ENCODE data around the gene TRMT2A. TPM values are rescaled to one million over a fixed set of nuclear protein-coding genes. Genes with fewer than 3 reads are reported as not detected.

TRMT2A gene
- total RNA-seq, 1 donor from 2014 or later: 78.5 TPM

DNA sequence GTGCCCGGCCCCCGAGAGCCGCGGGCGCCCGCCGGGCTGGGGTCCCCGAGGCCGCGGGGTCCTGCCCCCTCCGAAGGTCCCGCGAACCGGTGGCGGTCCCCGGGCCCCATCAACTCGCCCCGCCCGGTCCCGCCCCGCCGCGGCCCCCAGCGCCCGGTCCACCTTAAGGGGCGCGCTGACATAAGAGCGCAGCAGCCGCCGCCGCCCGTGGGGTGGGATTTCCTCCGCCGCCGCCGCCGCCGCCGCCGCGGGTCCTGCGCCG, 14.5 kb upstream of the TRMT2A start, which contains the start of gene ZDHHC8:
ZDHHC8 (plus strand) TSS at position 208 of the 262 bp plus-strand sequence. CDS start 144 bp downstream, outside the sequence.
- H3K4me3 Mint-ChIP-seq (ENCODE audit: low read depth): peak within 1 kb of the TSS; percentile 69
- H3K9me3 Mint-ChIP-seq (ENCODE audit: low read depth): no peaks in the 10 kb centered on the region
- peaks cover 6% of the 10 kb centered on the region for H3K36me3 Mint-ChIP-seq (ENCODE audit: insufficient read depth)
- TF ChIP-seq, protein P1, sequence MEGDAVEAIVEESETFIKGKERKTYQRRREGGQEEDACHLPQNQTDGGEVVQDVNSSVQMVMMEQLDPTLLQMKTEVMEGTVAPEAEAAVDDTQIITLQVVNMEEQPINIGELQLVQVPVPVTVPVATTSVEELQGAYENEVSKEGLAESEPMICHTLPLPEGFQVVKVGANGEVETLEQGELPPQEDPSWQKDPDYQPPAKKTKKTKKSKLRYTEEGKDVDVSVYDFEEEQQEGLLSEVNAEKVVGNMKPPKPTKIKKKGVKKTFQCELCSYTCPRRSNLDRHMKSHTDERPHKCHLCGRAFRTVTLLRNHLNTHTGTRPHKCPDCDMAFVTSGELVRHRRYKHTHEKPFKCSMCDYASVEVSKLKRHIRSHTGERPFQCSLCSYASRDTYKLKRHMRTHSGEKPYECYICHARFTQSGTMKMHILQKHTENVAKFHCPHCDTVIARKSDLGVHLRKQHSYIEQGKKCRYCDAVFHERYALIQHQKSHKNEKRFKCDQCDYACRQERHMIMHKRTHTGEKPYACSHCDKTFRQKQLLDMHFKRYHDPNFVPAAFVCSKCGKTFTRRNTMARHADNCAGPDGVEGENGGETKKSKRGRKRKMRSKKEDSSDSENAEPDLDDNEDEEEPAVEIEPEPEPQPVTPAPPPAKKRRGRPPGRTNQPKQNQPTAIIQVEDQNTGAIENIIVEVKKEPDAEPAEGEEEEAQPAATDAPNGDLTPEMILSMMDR (IDR thresholded peaks at IDR 0.05; ENCODE audit: unreplicated experiment): no peak
- DNase-seq (ENCODE audit: low spot score, unreplicated experiment): no peak
- H3K4me1 Mint-ChIP-seq (ENCODE audit: low read depth): peaks cover 4% of the 10 kb centered on the region
- H3K27ac Mint-ChIP-seq: no peak within 1 kb of the TSS
- H3K27me3 Mint-ChIP-seq: no peaks in the 10 kb centered on the region

- peaks cover 4% of the 10 kb centered on the region for H3K4me1 Mint-ChIP-seq (ENCODE audit: low read depth)
- no peaks in the 10 kb centered on the region for H3K9me3 Mint-ChIP-seq (ENCODE audit: low read depth)
- peaks cover 8% of the 10 kb centered on the region for H3K36me3 Mint-ChIP-seq (ENCODE audit: insufficient read depth)
These were observed 13.9 kb upstream of the TRMT2A start for GRCh38 chr22:20130731-20131596.

DNA sequence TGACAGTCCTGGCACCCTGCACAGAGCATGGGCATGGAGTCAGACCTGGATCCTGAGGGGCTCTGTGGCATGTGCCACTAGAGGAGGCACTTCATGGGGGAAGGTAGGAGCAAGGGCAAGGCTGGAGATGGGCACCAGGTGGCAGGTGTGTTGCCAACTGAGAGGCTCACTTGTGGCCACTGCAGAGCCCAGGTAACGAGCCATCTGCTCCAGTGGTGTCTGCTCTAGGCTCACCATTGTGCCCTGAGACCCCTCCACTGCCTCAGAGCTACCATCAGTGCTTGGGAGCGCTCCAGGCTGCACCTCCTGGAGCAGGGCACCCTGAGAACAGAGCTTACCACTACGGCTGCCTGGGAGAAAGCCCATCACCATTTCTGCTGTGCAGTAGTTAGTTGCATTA, 13.3 kb upstream of the TRMT2A start:
- TF ChIP-seq, protein P1 (IDR thresholded peaks at IDR 0.05; ENCODE audit: unreplicated experiment): no peak
- Mint-ChIP-seq H3K4me3 (ENCODE audit: low read depth) (peak overlapping the region; percentile 69), H3K9me3 (ENCODE audit: low read depth) (no peaks in the 10 kb centered on the region), H3K4me1 (ENCODE audit: low read depth) (peaks cover 4% of the 10 kb centered on the region), H3K27ac (no peak overlapping the region), H3K36me3 (ENCODE audit: insufficient read depth) (peaks cover 10% of the 10 kb centered on the region), H3K27me3 (no peaks in the 10 kb centered on the region)
- no peak for DNase-seq (ENCODE audit: low spot score, unreplicated experiment)

More at GRCh38 chr22:20130731-20131596, 13.9 kb upstream of the TRMT2A start:
- peak; percentile 47 for DNase-seq (ENCODE audit: low spot score, unreplicated experiment)
- H3K27ac Mint-ChIP-seq: no peak overlapping the region
- peak overlapping the region; percentile 69 for H3K4me3 Mint-ChIP-seq (ENCODE audit: low read depth)
- TF ChIP-seq, protein P1 (IDR thresholded peaks at IDR 0.05; ENCODE audit: unreplicated experiment): no peak
- no peaks in the 10 kb centered on the region for H3K27me3 Mint-ChIP-seq

- Mint-ChIP-seq H3K9me3 (ENCODE audit: low read depth) (no peaks in the 10 kb centered on the region), H3K4me3 (ENCODE audit: low read depth) (peak overlapping the region; percentile 63), H3K4me1 (ENCODE audit: low read depth) (peaks cover 4% of the 10 kb centered on the region), H3K27ac (no peak overlapping the region), H3K27me3 (no peaks in the 10 kb centered on the region), H3K36me3 (ENCODE audit: insufficient read depth) (peaks cover 10% of the 10 kb centered on the region)
- TF ChIP-seq, protein P1 (IDR thresholded peaks at IDR 0.05; ENCODE audit: unreplicated experiment): no peak
- DNase-seq (ENCODE audit: low spot score, unreplicated experiment): no peak
These were observed 12.7 kb upstream of the TRMT2A start for GRCh38 chr22:20129747-20130014.

- no peak overlapping the region for H3K27ac Mint-ChIP-seq
- no peaks in the 10 kb centered on the region for H3K27me3 Mint-ChIP-seq
- TF ChIP-seq, protein P1 (IDR thresholded peaks at IDR 0.05; ENCODE audit: unreplicated experiment): no peak
- H3K4me3 Mint-ChIP-seq (ENCODE audit: low read depth): no peak overlapping the region
- DNase-seq (ENCODE audit: low spot score, unreplicated experiment): no peak
- peaks cover 4% of the 10 kb centered on the region for H3K4me1 Mint-ChIP-seq (ENCODE audit: low read depth)
- H3K36me3 Mint-ChIP-seq (ENCODE audit: insufficient read depth): peaks cover 10% of the 10 kb centered on the region
- no peaks in the 10 kb centered on the region for H3K9me3 Mint-ChIP-seq (ENCODE audit: low read depth)
These were observed 12.1 kb upstream of the TRMT2A start for GRCh38 chr22:20128902-20129746.
